ENCODE results near the gene PDE6A. TPM values are rescaled to one million over a fixed set of nuclear protein-coding genes. Genes with fewer than 3 reads are reported as not detected.
A peak's percentile ranks its signal among the peaks of the same experiment; 100 is the strongest.

PDE6A gene
- polyA plus RNA-seq, 3 donors: 0.01 TPM; not detected in 2

GRCh38 chr5:149808264-149808982, 136.2 kb downstream of the PDE6A start:
- Histone ChIP-seq H3K4me2 (replicated peaks; ENCODE audit: extremely low read depth, low read length, poor library complexity, severe bottlenecking) (no peak overlapping the region), H2AFZ (ENCODE audit: insufficient read depth, low read depth, low read length, poor library complexity, severe bottlenecking) (no peak overlapping the region), H3K9ac (ENCODE audit: insufficient read depth, low read length, poor library complexity, severe bottlenecking) (no peak overlapping the region), H3K4me3 (replicated peaks in 1 of 3; ENCODE audit: low read depth in 2 of 3, low read length in 3 of 3) (no peak overlapping the region), H3K4me1 (ENCODE audit: control insufficient read depth in 1 of 2, insufficient read depth in 2 of 2, low read length in 2 of 2) (peaks cover 10 to 18% of the 10 kb centered on the region in 2 donors), H3K79me2 (ENCODE audit: insufficient read depth, low read length) (peaks cover 58% of the 10 kb centered on the region), H4K20me1 (ENCODE audit: insufficient read depth, low read length) (peaks cover 94% of the 10 kb centered on the region), H3K27ac (ENCODE audit: low read depth in 1 of 2, low read length in 2 of 2) (no peak overlapping the region), H3K27me3 (ENCODE audit: control insufficient read depth in 2 of 2, insufficient read depth in 2 of 2, low read length in 2 of 2) (no peaks in the 10 kb centered on the region), H3K9me3 (replicated peaks in 1 of 2; ENCODE audit: control insufficient read depth in 1 of 2, insufficient read depth in 1 of 2, low read length in 2 of 2) (no peaks in the 10 kb centered on the region), H3K36me3 (replicated peaks in 1 of 2; ENCODE audit: control insufficient read depth in 1 of 2, insufficient read depth in 2 of 2, low read length in 2 of 2) (peaks cover 0 to 25% of the 10 kb centered on the region in 2 donors)
- H3K27me3 Mint-ChIP-seq (ENCODE audit: low read depth in 3 of 3): no peaks in the 10 kb centered on the region
- no peak for TF ChIP-seq CTCF (IDR thresholded peaks at IDR 0.05)
- H3K36me3 Mint-ChIP-seq: peaks cover 10 to 26% of the 10 kb centered on the region in 2 donors
- H3K4me1 Mint-ChIP-seq: peaks cover 37% of the 10 kb centered on the region
- no peak overlapping the region for H3K4me3 Mint-ChIP-seq
- intact Hi-C loops (cut with micrococcal nuclease): no loop called here
- H3K27ac Mint-ChIP-seq: peak overlapping the region in 1 of 7 donors; percentile 12
- 65% methylated on average over 2 of the region's 5 CpGs for WGBS (ENCODE audit: insufficient coverage)
- DNase-seq: no peak
- H3K9me3 Mint-ChIP-seq: no peaks in the 10 kb centered on the region

Small RNA genes within 50 kb of the gene (small RNA-seq; reads per million reads assigned to genes)
- gene RF00019 (ENCODE audit: insufficient read length, low read depth): not detected

Other genes with a start within 250 kb of the PDE6A start
- gene PPARGC1B, start 214.5 kb downstream of the PDE6A start, polyA plus RNA-seq: 10 to 100 TPM in 1 of 3 donors, 1 to 10 TPM in 1, under 1 TPM in 1; 0.67 to 11.1 (median 2.0) TPM
- gene SLC26A2, start 16.0 kb upstream of the PDE6A start, polyA plus RNA-seq: 1 to 10 TPM; 1.9 to 3.6 (median 3.1) TPM
- 1 to 10 TPM in 2 of 3 donors, under 1 TPM in 1; 0.88 to 2.5 (median 1.8) TPM for gene TIGD6, start 55.9 kb upstream of the PDE6A start, polyA plus RNA-seq
- gene HMGXB3, start 55.9 kb upstream of the PDE6A start, polyA plus RNA-seq: 10 to 100 TPM in 1 of 3 donors, 1 to 10 TPM in 2; 3.1 to 22.9 (median 6.2) TPM
- 100 to 1,000 TPM; 180 to 332 (median 242) TPM for gene CSF1R, start 141.8 kb upstream of the PDE6A start, polyA plus RNA-seq
- gene PDGFRB, start 211.1 kb upstream of the PDE6A start, polyA plus RNA-seq: under 1 TPM; 0.04 to 0.99 (median 0.20) TPM
- not detected for gene CDX1, start 222.0 kb upstream of the PDE6A start, polyA plus RNA-seq
- gene SLC6A7, start 245.3 kb upstream of the PDE6A start, polyA plus RNA-seq: under 1 TPM in 1 of 3 donors, not detected in 2; 0.07 TPM

Data from CD14-positive monocyte (primary cell).